ENCODE results near the gene GMDS.

Gene GMDS

GRCh38 chr6:2047855-2048254, 197.6 kb downstream of the GMDS start:
- DNase-seq (ENCODE audit: extremely low read depth, low read depth), result no peak
- TF ChIP-seq, protein P1, sequence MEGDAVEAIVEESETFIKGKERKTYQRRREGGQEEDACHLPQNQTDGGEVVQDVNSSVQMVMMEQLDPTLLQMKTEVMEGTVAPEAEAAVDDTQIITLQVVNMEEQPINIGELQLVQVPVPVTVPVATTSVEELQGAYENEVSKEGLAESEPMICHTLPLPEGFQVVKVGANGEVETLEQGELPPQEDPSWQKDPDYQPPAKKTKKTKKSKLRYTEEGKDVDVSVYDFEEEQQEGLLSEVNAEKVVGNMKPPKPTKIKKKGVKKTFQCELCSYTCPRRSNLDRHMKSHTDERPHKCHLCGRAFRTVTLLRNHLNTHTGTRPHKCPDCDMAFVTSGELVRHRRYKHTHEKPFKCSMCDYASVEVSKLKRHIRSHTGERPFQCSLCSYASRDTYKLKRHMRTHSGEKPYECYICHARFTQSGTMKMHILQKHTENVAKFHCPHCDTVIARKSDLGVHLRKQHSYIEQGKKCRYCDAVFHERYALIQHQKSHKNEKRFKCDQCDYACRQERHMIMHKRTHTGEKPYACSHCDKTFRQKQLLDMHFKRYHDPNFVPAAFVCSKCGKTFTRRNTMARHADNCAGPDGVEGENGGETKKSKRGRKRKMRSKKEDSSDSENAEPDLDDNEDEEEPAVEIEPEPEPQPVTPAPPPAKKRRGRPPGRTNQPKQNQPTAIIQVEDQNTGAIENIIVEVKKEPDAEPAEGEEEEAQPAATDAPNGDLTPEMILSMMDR (IDR thresholded peaks at IDR 0.05; ENCODE audit: low read depth, low read length), result no peak

DNA sequence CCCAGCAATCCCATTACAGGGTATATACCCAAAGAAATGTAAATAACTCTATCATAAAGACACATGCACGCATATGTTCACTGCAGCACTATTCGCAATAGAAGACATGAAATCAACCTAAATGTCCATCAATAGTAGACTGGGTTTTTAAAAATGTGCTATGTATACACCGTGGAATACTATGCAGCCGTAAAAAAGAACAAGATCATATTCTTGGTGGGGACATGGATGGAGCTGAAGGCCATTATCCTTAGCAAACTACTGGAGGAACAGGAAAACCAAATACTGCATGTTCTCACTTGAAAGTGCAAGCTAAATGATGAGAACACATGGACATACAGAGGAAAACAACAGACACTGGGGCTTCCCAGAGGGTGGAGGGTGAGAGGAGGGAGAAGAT, 201.2 kb downstream of the GMDS start:
- TF ChIP-seq, protein P1 (IDR thresholded peaks at IDR 0.05; ENCODE audit: low read depth, low read length), result no peak
- DNase-seq (ENCODE audit: extremely low read depth, low read depth), result no peak

- TF ChIP-seq, protein P1 (IDR thresholded peaks at IDR 0.05; ENCODE audit: low read depth, low read length), result no peak
- no peak for DNase-seq (ENCODE audit: extremely low read depth, low read depth)
Observed at GRCh38 chr6:2042956-2043648, 202.3 kb downstream of the GMDS start.

DNA sequence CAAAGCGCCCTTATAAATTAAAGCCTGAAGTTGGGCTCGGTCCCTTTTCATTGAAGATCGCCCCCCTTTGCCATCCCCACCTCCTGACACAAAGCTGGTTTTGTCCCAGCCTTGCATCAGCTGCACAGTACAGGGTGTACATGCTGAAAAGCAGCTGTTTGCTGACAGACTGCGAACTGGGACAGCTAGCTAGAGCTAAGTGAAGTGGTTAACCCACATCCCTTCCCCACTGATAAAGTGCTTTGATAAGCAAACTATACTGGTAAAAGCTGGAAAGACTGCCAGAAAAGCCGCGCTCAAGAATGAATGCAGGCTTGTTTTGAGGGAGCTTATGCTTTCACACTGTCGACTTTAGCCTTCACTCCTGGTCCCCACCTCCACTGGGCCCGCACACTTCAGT, 207.3 kb downstream of the GMDS start:
- no peak for DNase-seq (ENCODE audit: extremely low read depth, low read depth)
- TF ChIP-seq, protein P1 (IDR thresholded peaks at IDR 0.05; ENCODE audit: low read depth, low read length), result no peak

DNA sequence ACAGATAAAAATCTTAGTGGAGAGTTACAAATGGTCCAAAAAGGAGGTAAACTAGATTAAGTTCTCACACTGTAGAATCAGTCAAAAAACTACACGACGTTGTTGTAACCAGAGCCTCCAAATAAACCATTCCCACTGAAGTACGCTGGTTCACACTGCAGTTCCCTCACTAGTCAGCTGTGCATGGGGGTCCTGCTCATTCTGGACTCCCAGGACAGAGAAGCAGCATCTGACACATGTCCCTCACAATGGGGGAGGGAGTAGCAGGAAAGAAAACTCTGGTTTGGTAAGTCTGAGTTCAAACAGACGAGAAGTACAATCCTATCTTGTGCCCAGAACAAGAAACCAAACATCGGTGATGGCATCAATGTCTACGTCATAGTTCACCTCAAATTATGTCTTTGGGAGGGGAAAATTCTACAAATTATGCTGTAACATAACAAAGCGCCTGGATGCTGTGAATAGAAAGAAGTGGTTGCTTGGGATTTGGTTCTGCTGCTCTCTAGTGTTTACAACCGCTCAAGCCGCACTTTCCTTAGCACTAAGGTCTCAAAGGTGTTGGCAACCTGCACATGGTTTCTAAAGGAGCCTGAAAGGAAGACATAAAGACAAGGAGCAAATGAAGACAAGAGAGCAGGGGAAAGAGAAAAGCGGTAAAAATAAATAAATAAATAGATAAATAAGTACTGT, 208.0 kb downstream of the GMDS start:
- TF ChIP-seq, protein P1 (IDR thresholded peaks at IDR 0.05; ENCODE audit: low read depth, low read length), result no peak
- DNase-seq (ENCODE audit: extremely low read depth, low read depth), result no peak

- no peak for DNase-seq (ENCODE audit: extremely low read depth, low read depth)
- TF ChIP-seq, protein P1 (IDR thresholded peaks at IDR 0.05; ENCODE audit: low read depth, low read length), result no peak
Observed at GRCh38 chr6:2036710-2037023, 208.7 kb downstream of the GMDS start.

DNA sequence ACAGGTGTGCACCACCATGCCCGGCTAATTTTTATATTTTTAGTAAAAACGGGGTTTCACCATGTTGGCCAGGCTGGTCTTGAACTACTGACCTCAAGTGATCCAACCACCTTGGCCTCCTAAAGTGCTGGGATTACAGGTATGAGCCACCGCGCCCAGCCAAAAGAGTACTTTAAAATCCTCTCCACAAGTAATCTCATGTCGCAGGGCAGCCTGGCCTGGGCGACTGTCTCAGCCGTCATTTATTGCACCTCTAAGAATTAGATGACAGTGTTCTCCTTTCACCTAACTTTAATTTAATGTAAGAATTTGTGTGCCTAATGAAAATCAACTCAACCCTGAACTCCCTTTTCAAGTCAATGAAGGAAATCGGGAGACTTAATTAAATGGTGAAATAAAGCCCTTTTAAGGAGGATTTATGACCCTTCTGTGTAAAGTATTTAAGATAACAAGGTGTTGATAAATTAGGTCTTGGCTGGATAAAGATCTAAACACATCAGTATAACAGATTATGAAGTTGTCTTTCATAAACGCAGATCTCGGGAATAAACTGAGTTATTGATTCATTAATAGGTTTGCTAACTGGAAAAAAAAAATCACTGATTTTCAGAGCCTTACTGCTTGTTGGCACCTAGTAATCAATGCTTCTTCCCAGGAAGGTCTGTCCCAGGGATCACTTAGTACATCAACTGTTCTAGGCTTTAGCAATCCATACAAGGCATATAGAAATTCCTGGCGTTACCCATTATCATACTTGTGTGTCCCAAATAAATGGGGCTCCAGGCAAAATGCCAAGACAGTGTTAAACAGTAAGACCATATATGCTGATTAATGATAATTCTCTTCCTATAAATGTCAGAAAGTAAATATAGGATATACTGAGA, 209.3 kb downstream of the GMDS start:
- no peak for DNase-seq (ENCODE audit: extremely low read depth, low read depth)
- TF ChIP-seq, protein P1 (IDR thresholded peaks at IDR 0.05; ENCODE audit: low read depth, low read length), result no peak

Data from AG09319 (cell line).